ENCODE measurements around the gene ICAM1. TPM values are rescaled to one million over a fixed set of nuclear protein-coding genes. Genes with fewer than 3 reads are reported as not detected.

Gene ICAM1
- total RNA-seq, 1 donor from 2014 or later = 68.3 TPM

DNA sequence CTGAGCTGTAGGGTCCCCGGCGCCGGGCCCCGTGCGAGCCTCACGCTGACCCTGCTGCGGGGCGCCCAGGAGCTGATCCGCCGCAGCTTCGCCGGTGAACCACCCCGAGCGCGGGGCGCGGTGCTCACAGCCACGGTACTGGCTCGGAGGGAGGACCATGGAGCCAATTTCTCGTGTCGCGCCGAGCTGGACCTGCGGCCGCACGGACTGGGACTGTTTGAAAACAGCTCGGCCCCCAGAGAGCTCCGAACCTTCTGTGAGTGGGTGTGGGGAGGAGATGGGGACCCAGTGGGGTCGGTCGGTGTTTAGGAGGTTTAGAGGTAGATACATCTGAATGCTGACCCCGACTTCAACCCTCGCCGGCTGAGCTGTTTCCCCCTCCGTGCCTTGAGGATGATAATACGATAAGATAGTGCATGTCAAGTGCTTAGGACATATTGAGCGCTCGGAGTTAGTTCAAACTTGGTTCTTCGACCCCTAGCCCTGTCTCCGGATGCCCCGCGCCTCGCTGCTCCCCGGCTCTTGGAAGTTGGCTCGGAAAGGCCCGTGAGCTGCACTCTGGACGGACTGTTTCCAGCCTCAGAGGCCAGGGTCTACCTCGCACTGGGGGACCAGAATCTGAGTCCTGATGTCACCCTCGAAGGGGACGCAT is 20.8 kb downstream of the ICAM1 start:
- intact Hi-C loops (cut with micrococcal nuclease) = loop anchor here (2.0 kb wide), 1 partner anchor 221 kb away; no protein-coding TSS in a partner anchor

DNA sequence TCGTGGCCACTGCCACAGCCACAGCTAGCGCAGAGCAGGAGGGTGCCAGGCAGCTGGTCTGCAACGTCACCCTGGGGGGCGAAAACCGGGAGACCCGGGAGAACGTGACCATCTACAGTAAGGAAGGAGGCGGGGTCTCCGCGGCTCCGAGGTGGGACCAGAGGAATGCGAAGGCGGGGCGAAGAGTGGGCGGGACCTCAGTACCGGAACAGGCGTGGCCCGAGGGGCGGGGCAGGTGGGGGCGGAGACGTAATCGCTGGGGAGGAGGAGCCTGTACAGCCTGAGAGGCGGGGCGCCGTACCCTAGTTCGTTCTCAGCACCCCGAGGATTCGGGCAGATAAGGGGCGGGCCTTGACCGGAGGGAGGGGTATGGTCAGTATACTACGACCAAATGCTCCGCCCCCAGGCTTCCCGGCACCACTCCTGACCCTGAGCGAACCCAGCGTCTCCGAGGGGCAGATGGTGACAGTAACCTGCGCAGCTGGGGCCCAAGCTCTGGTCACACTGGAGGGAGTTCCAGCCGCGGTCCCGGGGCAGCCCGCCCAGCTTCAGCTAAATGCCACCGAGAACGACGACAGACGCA is 21.4 kb downstream of the ICAM1 start:
- intact Hi-C loops (cut with micrococcal nuclease) = no loop called here

DNA sequence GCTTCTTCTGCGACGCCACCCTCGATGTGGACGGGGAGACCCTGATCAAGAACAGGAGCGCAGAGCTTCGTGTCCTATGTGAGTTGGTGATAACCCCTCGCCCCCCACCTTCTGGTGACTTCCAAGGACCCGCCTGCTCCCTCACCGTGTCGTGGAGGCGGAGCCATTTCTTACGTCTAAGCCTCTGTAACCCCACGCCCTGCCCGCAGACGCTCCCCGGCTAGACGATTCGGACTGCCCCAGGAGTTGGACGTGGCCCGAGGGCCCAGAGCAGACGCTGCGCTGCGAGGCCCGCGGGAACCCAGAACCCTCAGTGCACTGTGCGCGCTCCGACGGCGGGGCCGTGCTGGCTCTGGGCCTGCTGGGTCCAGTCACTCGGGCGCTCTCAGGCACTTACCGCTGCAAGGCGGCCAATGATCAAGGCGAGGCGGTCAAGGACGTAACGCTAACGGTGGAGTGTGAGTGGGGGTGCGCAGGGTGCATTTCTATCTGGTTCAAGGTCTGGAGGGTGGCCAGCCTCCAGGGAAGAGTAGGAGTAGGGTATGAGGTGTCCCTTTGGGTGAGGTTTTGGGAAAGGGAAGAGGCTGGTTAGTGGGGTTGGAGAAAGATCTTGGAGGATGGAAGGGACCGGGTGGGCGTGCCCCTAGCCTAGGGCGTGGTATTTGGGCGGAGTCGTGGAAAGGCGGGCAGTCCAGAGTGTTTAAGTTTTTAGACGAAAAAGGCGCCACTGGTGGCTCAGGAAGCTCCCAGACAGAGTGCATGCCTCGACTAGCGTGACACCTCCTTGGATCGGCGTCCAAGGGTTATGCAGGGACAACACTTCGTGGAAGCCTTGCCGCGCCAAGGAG is 22.1 kb downstream of the ICAM1 start:
- intact Hi-C loops (cut with micrococcal nuclease) = no loop called here

DNA sequence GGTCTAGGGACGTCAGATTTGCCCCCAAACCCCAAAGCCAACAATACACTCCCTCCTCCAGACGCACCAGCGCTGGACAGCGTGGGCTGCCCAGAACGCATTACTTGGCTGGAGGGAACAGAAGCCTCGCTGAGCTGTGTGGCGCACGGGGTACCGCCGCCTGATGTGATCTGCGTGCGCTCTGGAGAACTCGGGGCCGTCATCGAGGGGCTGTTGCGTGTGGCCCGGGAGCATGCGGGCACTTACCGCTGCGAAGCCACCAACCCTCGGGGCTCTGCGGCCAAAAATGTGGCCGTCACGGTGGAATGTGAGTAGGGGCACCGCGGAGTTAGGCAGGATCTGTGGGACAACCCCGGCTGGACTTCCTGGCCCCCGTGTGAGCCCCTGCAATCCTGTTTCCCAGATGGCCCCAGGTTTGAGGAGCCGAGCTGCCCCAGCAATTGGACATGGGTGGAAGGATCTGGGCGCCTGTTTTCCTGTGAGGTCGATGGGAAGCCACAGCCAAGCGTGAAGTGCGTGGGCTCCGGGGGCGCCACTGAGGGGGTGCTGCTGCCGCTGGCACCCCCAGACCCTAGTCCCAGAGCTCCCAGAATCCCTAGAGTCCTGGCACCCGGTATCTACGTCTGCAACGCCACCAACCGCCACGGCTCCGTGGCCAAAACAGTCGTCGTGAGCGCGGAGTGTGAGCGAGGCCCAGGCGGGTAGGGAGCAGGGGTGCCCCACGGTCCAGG is 22.9 kb downstream of the ICAM1 start:
- intact Hi-C loops (cut with micrococcal nuclease) = loop anchor here (2.0 kb wide), 1 partner anchor 23 kb away; the partner anchor contains the start of gene FDX2

DNA sequence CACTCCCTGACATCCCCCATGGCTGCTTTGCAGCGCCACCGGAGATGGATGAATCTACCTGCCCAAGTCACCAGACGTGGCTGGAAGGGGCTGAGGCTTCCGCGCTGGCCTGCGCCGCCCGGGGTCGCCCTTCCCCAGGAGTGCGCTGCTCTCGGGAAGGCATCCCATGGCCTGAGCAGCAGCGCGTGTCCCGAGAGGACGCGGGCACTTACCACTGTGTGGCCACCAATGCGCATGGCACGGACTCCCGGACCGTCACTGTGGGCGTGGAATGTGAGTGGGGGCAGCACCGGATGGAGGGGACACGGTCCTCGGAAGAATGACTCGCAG is 23.4 kb downstream of the ICAM1 start:
- intact Hi-C loops (cut with micrococcal nuclease) = loop anchor here (2.0 kb wide), 1 partner anchor 22 kb away; the partner anchor contains the start of gene FDX2

DNA sequence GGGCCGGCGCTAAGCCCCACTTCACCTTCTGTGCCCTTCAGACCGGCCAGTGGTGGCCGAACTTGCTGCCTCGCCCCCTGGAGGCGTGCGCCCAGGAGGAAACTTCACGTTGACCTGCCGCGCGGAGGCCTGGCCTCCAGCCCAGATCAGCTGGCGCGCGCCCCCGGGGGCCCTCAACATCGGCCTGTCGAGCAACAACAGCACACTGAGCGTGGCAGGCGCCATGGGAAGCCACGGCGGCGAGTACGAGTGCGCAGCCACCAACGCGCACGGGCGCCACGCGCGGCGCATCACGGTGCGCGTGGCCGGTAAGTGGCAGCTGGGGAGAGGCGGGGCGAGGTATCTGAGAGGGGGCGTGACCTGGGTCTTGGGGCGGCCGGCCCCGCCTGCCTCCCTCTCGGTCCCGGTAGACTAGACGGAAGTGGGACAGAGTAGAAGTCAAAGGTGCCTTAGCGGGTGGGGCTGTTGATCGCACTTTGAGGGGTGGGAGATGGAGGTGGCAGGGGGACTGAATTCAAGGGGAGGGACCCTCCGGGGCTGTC is 24.5 kb downstream of the ICAM1 start:
- intact Hi-C loops (cut with micrococcal nuclease) = loop anchor here (1.0 to 2.0 kb wide), 3 partner anchors 9 to 38 kb away; partner anchors contain the start of genes FDX2, ICAM4 and RAVER1

DNA sequence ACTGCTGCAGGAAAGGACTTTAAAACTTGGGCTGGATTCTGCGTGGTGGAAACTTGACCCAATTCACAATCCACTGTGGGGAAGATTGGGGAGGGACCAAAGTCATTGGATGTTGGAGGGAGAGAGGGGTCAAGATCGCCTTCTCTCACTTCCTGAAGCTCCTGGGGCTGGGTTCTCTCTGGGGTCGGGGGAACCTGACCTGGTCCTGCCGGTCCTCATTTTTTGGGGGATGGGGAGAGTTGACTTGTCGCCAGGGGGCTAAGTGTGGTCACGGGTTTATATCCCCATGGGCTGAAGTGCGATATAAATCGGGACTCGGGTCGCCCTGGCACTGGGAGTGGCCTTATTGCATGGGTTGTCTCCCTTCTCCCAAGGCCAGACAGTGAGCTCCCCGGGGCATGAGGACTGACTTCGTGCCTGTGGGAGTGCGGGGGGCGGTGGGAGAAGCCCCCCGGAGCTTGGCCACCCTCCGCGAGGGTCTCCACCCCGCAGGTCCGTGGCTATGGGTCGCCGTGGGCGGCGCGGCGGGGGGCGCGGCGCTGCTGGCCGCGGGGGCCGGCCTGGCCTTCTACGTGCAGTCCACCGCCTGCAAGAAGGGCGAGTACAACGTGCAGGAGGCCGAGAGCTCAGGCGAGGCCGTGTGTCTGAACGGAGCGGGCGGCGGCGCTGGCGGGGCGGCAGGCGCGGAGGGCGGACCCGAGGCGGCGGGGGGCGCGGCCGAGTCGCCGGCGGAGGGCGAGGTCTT is 25.1 kb downstream of the ICAM1 start:
- intact Hi-C loops (cut with micrococcal nuclease) = loop anchor here (1.0 to 2.0 kb wide), 3 partner anchors 10 to 37 kb away; partner anchors contain the start of genes FDX2, ICAM4 and RAVER1

DNA sequence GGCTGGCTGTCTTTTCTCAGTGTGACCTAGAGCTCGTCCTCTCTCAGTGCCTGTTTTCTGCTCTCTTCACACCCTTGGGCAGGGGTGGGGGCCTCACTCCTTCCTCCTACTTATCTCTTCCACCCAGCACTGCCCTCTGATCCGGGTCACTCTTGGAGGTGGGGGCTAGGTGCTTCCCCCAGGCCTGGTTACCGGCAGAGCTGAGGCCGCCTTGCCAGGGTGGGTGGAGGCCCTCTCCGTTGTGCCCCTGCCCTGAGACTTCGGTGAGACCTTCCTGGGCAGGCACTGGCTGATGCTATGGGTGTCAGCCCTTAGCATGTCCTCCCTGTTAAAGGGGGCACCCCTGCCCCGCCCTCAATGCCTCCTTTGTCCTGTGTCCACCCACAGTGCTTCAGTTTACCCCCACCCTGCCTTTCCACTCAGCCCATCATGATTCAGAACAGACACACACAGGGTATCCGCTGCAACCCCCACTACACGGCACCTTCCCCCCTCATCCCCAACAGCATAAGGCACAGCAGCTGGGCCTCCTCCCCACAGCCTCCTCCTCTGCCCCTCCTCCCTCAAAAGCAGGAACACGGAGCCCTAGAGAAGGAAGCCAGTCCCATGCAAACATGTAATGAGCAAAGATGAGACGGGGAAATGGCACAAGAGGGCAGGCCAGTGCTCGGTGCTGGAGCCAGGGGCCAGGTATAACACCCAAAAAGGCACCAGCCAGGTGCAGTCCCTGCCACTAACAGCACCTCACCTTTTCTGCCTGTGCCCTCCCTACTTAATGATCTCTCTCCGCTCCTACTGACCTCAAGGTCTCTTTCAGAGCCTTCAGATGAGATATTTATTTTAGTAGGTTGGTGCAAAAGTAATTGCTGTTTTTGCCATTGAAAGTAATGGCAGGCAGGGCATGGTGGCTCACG is 28.9 kb downstream of the ICAM1 start:
- intact Hi-C loops (cut with micrococcal nuclease) = no loop called here

DNA sequence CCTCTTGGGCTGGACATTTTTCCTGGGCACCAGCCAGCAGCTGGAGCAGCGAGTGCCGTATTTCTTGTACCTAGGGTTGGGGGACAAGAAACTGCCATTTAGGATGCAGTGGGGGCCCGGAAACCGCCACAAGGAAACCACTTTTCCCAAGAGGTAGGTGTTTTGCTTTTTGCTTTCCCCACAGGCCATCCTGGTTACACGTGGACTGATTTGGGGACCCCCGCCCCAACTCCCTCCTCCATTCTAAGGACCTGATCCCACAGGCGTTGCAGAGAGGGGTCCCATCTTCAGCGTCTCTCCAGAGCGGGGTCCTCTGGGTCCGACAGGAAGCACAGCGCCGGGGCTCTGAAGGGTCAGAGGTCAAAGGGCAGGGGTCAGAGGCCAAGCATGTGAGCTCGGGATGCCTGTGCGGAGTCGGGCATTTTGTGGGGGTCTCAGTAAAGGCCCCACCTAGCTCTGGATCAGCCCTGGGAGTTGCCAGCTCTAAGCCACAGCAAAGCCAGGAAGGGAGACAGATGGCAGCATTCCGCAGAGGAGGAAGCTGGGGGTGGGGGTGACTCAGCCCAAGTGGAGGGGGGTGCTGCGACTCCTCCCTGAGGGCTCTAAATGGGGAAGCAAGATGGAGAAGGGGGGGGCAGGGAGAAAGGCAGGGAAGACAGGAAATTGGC is 34.4 kb downstream of the ICAM1 start:
- intact Hi-C loops (cut with micrococcal nuclease) = no loop called here

DNA sequence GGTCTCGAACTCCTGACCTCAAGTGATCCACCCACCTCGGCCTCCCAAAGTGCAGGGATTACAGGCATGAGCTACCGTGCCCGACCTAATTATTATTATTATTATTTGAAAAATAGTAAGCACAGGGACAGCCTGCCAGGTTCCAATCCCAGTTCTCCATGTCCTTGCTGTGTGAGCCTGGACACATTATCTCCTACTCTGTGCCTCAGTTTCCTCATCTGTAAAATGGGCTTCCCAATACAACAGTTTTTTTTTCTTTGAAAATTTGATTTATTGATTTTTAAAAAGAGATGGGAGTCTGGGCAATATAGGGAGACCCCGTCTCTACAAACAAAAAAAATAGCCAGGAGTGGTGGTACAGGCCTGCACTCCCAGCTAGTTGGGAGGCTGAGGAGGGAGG is 35.4 kb downstream of the ICAM1 start:
- intact Hi-C loops (cut with micrococcal nuclease) = no loop called here

DNA sequence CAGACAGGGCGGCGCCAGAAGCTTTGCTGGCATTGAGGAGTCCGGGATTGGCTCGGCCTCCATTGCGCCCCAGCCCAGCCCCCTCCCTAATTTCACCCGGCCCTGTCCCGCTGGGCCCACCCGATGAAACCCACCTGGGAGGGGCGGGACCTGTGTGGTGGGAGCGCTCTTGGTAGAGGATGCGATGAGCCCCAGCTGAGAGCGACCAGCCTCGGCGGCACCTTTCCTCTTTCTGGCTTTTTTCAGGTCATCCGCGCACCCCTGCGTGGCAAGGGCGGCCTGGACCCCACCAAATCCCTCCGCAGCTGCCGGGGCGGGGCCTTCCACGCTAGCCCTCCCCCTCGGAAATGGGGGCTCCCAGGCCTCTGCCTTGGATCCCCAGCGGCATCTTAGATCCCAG is 38.5 kb downstream of the ICAM1 start, which contains the start of gene ZGLP1:
Gene ZGLP1 (minus strand): TSS at position 393 of the 400 bp plus-strand sequence.
- intact Hi-C loops (cut with micrococcal nuclease) = no loop called here

DNA sequence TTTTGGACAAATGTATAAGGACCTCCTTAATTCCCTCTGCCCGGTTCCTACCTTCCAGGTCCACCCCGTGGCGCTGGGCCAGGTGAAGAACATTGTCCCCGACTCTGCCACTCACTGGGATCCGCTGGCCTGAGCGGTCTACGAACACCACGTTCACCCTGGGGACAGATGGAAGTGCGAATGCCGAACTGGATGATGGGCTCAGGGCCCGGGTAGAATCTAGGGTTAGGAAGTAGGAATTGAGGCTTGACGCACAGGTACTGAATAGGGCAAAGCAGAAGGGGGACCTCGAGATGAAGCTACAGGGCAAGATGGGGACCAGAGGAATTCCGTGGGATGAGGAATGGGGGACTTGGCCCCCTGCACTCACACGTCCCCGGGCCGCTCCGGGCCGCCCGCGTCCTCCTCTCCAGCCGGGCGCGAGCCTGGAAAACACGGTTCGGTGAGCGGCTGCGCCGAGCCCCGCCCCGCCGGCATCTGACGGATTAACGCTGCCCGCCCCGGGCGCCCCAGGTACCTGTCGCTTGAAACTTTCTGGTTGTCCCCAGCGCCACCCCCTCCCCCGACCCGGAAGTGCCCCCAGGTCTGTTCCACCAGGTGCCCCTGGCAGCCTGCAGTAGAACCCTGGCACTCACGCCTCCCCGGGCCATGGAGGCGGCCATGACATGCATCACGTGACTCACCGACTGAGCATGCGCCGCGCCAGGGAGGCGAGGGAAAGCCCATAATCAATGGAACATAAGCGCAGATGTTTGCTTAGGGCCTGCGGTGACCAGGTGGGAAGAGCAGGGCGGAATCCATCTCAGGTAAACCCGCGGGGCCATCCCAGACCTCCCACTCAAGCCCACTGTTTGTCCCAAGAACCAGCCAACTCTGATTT is 44.7 kb downstream of the ICAM1 start, which contains the start of gene FDX2:
Gene FDX2 (minus strand): TSS at position 681 of the 880 bp plus-strand sequence. CDS start 19 bp downstream, at position 662.
- intact Hi-C loops (cut with micrococcal nuclease) = loop anchor here (1.0 to 5.0 kb wide), 4 partner anchors 18 to 67 kb away; partner anchors contain the start of genes ICAM1, RAVER1 and TYK2

DNA sequence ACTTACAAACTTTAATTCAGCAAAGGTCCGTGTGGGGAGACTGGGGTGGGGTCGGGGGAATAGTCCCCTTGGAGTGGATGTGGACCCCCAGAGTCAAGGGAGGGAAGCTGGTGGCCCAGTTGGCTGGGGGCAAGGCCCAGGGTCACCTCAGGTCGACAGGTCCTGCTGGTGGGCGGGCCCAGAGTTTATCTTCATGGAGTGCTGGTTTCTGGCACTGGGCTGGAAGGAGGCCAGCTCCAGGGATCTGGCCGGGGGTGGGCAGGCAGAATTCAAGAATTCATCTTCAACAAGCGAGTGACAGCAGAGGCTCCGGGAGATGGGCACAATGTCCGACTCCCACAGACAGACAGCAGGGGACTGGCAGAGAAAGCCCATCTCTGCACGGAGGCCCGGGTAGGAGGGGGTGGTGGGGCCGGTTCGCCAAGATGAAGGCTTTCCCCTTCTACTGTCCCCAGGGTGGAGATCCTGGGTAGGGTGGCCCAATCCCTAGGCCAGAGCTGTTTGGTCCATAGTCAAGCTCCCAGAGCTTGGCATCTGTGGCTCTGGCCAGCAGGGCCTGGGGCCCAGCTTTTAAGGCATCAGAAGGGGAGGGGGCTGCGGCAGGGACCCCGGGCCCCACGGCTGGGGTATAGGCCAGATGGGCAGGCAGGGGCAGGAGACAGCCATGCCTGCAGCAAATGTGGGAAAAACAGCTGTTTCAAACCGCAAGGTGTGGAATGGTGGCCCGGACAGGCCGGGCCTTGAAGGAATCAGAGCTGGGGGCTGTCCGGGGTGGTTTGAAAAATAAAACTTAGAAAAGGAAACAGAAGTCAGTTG is 45.5 kb downstream of the ICAM1 start:
- intact Hi-C loops (cut with micrococcal nuclease) = loop anchor here (1.0 to 5.0 kb wide), 4 partner anchors 17 to 66 kb away; partner anchors contain the start of genes ICAM1, RAVER1 and TYK2

DNA sequence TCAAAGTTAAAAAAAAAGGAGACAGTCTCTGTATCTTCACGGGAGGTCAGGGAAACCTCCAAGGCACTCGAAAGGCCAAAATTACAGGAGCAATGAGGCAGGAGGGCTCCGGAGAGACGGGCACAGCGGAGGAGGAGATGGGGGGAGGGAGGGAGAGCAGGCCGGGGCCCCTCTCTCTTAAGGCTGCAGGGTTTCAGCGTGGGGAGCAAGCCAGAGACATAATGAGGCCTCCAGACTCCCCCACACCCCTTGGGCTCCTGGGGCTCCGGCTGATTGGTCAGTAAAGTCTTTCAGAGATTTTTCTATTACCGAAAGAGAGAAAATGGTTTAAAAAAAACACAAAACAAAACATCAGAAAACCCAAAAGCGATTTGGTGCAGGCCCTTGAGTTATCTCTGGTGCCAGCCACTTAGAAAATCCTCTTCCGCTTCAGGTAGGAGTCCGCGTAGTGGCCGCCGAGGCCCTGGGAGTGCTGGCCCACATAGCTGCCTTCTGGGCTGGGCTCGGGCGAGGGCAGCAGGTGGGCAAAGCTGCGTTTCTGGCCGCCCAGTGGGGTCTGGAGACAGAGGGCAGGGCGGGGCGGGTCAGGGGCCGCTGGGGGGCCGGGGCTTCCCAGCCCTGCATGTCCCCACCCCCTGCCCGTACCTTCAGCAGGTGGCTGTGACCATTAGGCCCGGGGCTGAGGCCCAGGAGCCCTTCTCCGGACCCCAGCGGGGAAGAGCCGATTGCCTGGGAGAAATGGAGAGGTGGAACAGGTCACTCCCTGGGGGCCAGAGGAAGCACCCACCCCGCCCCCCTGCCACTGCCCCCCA is 46.3 kb downstream of the ICAM1 start:
- intact Hi-C loops (cut with micrococcal nuclease) = loop anchor here (2.0 to 5.0 kb wide), 2 partner anchors 22 to 65 kb away; partner anchors contain the start of gene TYK2

DNA sequence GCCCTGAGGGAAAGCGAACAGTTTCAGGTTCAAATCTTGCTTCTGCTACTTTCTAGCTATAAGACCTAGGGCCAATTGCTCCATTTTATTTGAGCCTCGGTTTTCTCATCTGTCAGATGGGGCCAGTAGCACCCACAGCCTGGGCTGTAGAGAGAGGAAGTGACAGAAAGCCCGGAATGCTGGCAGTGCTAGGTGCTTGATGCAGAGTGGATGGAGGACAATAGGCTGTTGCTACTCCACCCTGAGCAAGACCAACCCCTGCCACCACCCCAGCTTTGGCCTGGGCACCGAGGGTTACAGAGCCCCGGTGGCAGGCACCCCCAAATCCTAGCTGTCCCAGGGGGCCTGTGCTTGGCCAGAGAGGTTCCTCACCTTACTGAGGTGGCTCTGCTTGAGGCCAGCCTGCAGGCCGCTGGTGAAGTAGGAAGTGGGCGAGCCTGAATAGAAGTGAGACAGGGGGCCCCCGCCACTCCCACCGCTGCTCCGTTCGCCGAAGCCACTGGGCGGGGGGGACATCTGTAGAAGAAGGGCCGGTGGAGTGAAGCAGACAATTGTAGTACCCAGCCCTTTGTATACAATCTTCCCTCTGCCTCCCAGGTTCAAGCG is 47.0 kb downstream of the ICAM1 start:
- intact Hi-C loops (cut with micrococcal nuclease) = loop anchor here (2.0 to 5.0 kb wide), 2 partner anchors 23 to 64 kb away; partner anchors contain the start of gene TYK2

Data from T-helper 1 cell treated with Interleukin-12 subunit alpha and Interleukin-12 subunit beta and Interleukin-4 antibody, amounts not matched to agents 30 ng/mL and 1 ng/mL, for 36 hours (primary cell).